ENCODE results near the gene EMC10.
"Not testable (repeated sequence)": the region's sequence is repeated elsewhere in the genome, so short reads cannot be mapped to it uniquely, and the experiment has no call there.

The EMC10 gene

GRCh38 chr19:50476224-50476906 is at the start of gene EMC10, which contains the start of gene GARIN5A:
EMC10 (plus strand) TSS chr19:50476507; CDS start chr19:50476545, 38 bp downstream.
GARIN5A (minus strand) TSS chr19:50476848; CDS start chr19:50476388, 460 bp downstream.
- no peak for FAIRE-seq

- FAIRE-seq: no peak
These were observed 48.9 kb upstream of the EMC10 start for GRCh38 chr19:50427318-50427925.

- no peak for FAIRE-seq
These were observed 48.3 kb upstream of the EMC10 start for GRCh38 chr19:50427997-50428425.

GRCh38 chr19:50428772-50429463 is 47.4 kb upstream of the EMC10 start:
- FAIRE-seq: no peak

- FAIRE-seq: no peak
These were observed 45.4 kb upstream of the EMC10 start for GRCh38 chr19:50430888-50431342.

GRCh38 chr19:50431343-50432220 is 44.7 kb upstream of the EMC10 start:
- FAIRE-seq: no peak

- FAIRE-seq: no peak
These were observed 43.9 kb upstream of the EMC10 start, which contains the start of gene MYBPC2 for GRCh38 chr19:50432221-50433028. MYBPC2 (plus strand) TSS chr19:50432892; CDS start chr19:50432954, 62 bp downstream.

- FAIRE-seq: no peak
These were observed 42.8 kb upstream of the EMC10 start for GRCh38 chr19:50433201-50434180.

- no peak for FAIRE-seq
These were observed 41.8 kb upstream of the EMC10 start for GRCh38 chr19:50434525-50434924.

- no peak for FAIRE-seq
These were observed 41.1 kb upstream of the EMC10 start for GRCh38 chr19:50435221-50435620.

- no peak for FAIRE-seq
These were observed 40.7 kb upstream of the EMC10 start for GRCh38 chr19:50435627-50436026.

- no peak for FAIRE-seq
These were observed 38.4 kb upstream of the EMC10 start for GRCh38 chr19:50437862-50438449.

- FAIRE-seq: not testable (repeated sequence)
These were observed 37.2 kb upstream of the EMC10 start for GRCh38 chr19:50439130-50439529.

- no peak for FAIRE-seq
These were observed 32.2 kb upstream of the EMC10 start for GRCh38 chr19:50444059-50444458.

GRCh38 chr19:50447053-50447452 is 29.3 kb upstream of the EMC10 start:
- no peak for FAIRE-seq

GRCh38 chr19:50447750-50448149 is 28.6 kb upstream of the EMC10 start:
- no peak for FAIRE-seq

GRCh38 chr19:50449236-50449899 is 26.9 kb upstream of the EMC10 start:
- no peak for FAIRE-seq

- no peak for FAIRE-seq
These were observed 25.7 kb upstream of the EMC10 start for GRCh38 chr19:50450369-50451222.

- no peak for FAIRE-seq
These were observed 25.1 kb upstream of the EMC10 start for GRCh38 chr19:50451223-50451534.

Measured in A204.1 (cell line).